ENCODE results near the gene SLC44A1. TPM values are rescaled to one million over a fixed set of nuclear protein-coding genes. Genes with fewer than 3 reads are reported as not detected.

SLC44A1 gene
- polyA plus RNA-seq, 3 donors = 6.9 to 52.1 (median 46.5) TPM

DNA sequence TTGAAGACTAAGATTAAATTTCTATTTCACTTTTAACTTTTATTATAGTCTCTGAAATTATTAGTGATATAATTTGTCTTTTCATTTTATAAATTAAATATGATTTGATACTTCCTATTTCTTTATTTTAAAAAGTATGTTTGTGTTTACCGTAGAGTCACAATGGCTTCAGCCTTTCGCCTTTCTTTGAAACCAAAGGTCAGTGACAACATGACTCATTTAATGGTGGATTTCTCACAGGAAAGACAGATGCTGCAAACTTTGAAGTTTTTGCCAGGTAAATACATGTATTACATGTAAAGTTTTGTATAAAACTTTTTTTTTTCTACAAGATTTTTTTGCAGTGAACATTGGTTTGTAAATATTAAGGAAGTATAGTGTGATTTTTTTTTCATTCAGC, 239.8 kb downstream of the SLC44A1 start:
- no peak overlapping the region for H3K4me2 ChIP-seq (replicated peaks; ENCODE audit: extremely low read depth, low read length, poor library complexity, severe bottlenecking)
- peaks cover 15% of the 10 kb centered on the region for H3K4me1 Mint-ChIP-seq
- H3K27ac Mint-ChIP-seq = no peak overlapping the region
- no peaks in the 10 kb centered on the region for H3K27me3 Mint-ChIP-seq (ENCODE audit: low read depth in 3 of 3)
- no peaks in the 10 kb centered on the region for H3K79me2 ChIP-seq (ENCODE audit: insufficient read depth, low read length)
- H3K4me3 ChIP-seq (replicated peaks in 1 of 3; ENCODE audit: low read depth in 2 of 3, low read length in 3 of 3) = no peak overlapping the region
- no peak overlapping the region for H3K9ac ChIP-seq (ENCODE audit: insufficient read depth, low read length, poor library complexity, severe bottlenecking)
- H3K9me3 ChIP-seq (replicated peaks in 1 of 2; ENCODE audit: control insufficient read depth in 1 of 2, insufficient read depth in 1 of 2, low read length in 2 of 2) = no peaks in the 10 kb centered on the region
- no peak overlapping the region for H3K27ac ChIP-seq (ENCODE audit: low read depth in 1 of 2, low read length in 2 of 2)
- no peaks in the 10 kb centered on the region for H3K27me3 ChIP-seq (ENCODE audit: control insufficient read depth in 2 of 2, insufficient read depth in 2 of 2, low read length in 2 of 2)
- no peak for DNase-seq
- intact Hi-C loops (cut with micrococcal nuclease) = no loop called here
- no peaks in the 10 kb centered on the region for H3K9me3 Mint-ChIP-seq
- peaks cover 0 to 3% of the 10 kb centered on the region in 2 donors for H3K4me1 ChIP-seq (ENCODE audit: control insufficient read depth in 1 of 2, insufficient read depth in 2 of 2, low read length in 2 of 2)
- H2AFZ ChIP-seq (ENCODE audit: insufficient read depth, low read depth, low read length, poor library complexity, severe bottlenecking) = no peak overlapping the region
- H3K4me3 Mint-ChIP-seq = no peak overlapping the region
- TF ChIP-seq, protein P1, sequence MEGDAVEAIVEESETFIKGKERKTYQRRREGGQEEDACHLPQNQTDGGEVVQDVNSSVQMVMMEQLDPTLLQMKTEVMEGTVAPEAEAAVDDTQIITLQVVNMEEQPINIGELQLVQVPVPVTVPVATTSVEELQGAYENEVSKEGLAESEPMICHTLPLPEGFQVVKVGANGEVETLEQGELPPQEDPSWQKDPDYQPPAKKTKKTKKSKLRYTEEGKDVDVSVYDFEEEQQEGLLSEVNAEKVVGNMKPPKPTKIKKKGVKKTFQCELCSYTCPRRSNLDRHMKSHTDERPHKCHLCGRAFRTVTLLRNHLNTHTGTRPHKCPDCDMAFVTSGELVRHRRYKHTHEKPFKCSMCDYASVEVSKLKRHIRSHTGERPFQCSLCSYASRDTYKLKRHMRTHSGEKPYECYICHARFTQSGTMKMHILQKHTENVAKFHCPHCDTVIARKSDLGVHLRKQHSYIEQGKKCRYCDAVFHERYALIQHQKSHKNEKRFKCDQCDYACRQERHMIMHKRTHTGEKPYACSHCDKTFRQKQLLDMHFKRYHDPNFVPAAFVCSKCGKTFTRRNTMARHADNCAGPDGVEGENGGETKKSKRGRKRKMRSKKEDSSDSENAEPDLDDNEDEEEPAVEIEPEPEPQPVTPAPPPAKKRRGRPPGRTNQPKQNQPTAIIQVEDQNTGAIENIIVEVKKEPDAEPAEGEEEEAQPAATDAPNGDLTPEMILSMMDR (IDR thresholded peaks at IDR 0.05) = no peak
- no CpG with 5 or more reads among the region's 2 CpGs for WGBS (ENCODE audit: insufficient coverage)
- H3K36me3 Mint-ChIP-seq = peaks cover 2 to 14% of the 10 kb centered on the region in 2 donors
- H4K20me1 ChIP-seq (ENCODE audit: insufficient read depth, low read length) = no peaks in the 10 kb centered on the region
- H3K36me3 ChIP-seq (replicated peaks in 1 of 2; ENCODE audit: control insufficient read depth in 1 of 2, insufficient read depth in 2 of 2, low read length in 2 of 2) = no peaks in the 10 kb centered on the region

DNA sequence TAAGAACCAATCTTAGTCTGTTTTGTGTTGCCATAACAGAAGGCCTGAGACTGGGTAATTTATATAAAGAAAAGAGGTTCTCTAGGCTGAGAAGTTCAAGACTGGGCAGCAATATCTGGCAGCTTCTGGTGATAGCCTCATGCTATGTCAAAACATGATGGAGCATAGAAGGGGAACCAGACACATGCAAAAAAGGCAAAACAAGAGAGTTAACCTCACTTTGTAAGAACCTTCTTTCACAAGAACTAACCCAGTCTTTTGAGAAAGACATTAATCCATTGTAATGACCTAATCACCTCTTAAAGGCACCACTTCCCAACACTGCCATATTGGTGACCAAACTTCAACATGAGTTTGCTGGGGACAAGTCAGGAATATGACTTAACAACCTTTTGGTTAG, 240.7 kb downstream of the SLC44A1 start:
- Mint-ChIP-seq H3K9me3 (no peaks in the 10 kb centered on the region), H3K4me1 (peaks cover 15% of the 10 kb centered on the region), H3K27ac (no peak overlapping the region), H3K4me3 (no peak overlapping the region), H3K27me3 (ENCODE audit: low read depth in 3 of 3) (no peaks in the 10 kb centered on the region), H3K36me3 (peaks cover 3 to 14% of the 10 kb centered on the region in 2 donors)
- Histone ChIP-seq H3K9ac (ENCODE audit: insufficient read depth, low read length, poor library complexity, severe bottlenecking) (no peak overlapping the region), H3K4me1 (ENCODE audit: control insufficient read depth in 1 of 2, insufficient read depth in 2 of 2, low read length in 2 of 2) (peaks cover 0 to 3% of the 10 kb centered on the region in 2 donors), H3K27me3 (ENCODE audit: control insufficient read depth in 2 of 2, insufficient read depth in 2 of 2, low read length in 2 of 2) (no peaks in the 10 kb centered on the region), H3K4me3 (replicated peaks in 1 of 3; ENCODE audit: low read depth in 2 of 3, low read length in 3 of 3) (no peak overlapping the region), H3K27ac (ENCODE audit: low read depth in 1 of 2, low read length in 2 of 2) (no peak overlapping the region), H2AFZ (ENCODE audit: insufficient read depth, low read depth, low read length, poor library complexity, severe bottlenecking) (no peak overlapping the region), H3K36me3 (replicated peaks in 1 of 2; ENCODE audit: control insufficient read depth in 1 of 2, insufficient read depth in 2 of 2, low read length in 2 of 2) (no peaks in the 10 kb centered on the region), H3K9me3 (replicated peaks in 1 of 2; ENCODE audit: control insufficient read depth in 1 of 2, insufficient read depth in 1 of 2, low read length in 2 of 2) (no peaks in the 10 kb centered on the region), H3K79me2 (ENCODE audit: insufficient read depth, low read length) (no peaks in the 10 kb centered on the region), H4K20me1 (ENCODE audit: insufficient read depth, low read length) (no peaks in the 10 kb centered on the region), H3K4me2 (replicated peaks; ENCODE audit: extremely low read depth, low read length, poor library complexity, severe bottlenecking) (no peak overlapping the region)
- TF ChIP-seq, protein P1 (IDR thresholded peaks at IDR 0.05) = no peak
- no peak for DNase-seq
- intact Hi-C loops (cut with micrococcal nuclease) = no loop called here

Other genes with a start within 250 kb of the SLC44A1 start
- 1 to 10 TPM in 2 of 3 donors, under 1 TPM in 1; 0.96 to 3.2 (median 1.5) TPM for gene FSD1L, start 203.4 kb downstream of the SLC44A1 start, polyA plus RNA-seq